T-cell (primary cell): ENCODE results near the gene CNKSR3. TPM values are rescaled to one million over a fixed set of nuclear protein-coding genes. Genes with fewer than 3 reads are reported as not detected.
A peak's percentile ranks its signal among the peaks of the same experiment; 100 is the strongest.

ENCODE experiments used
- ATAC-seq, 4 experiments: fragments of 200-7000 bp in 3 of 4; fragments of 150-1000 bp in 1 of 4; cut with Tn5 transposase; replicated peaks in 1 of 4; 1 replicate in 3 of 4; 2 replicates in 1 of 4; pipeline ENCODE4 v1.10.0; 2021; ENCODE audit warnings: moderate library complexity in 3 of 4, mild to moderate bottlenecking in 2 of 4, moderate number of reproducible peaks in 1 of 4
- CTCF ChIA-PET, 2 donors: fragments of 300-600 bp; sonication (Branson Sonifier 250); formaldehyde crosslinking; loops; one replicate each; lab custom pipeline; 2022; ENCODE audit warnings: antibody characterized with exemption in 2 of 2; lab: Charles Lee
- POLR2A ChIA-PET, 2 donors: fragments of 300-600 bp; sonication (Branson Sonifier 250); formaldehyde crosslinking; loops; one replicate each; lab custom pipeline; 2022; ENCODE audit warnings: antibody characterized with exemption in 2 of 2; lab: Charles Lee
- DNase-seq, 35 experiments: peaks; one replicate each; pipeline versions ENCODE4 v3.0.0 to v3.0.0-alpha.2; 2013 to 2023
- H3K27ac ChIP-seq: one replicate; pipeline ENCODE4 v1.5.1; 2013; ENCODE audit warnings: low read length
- H3K27me3 ChIP-seq, 2 experiments: replicated peaks in 1 of 2; 1 replicate in 1 of 2; 2 replicates in 1 of 2; pipeline versions ENCODE4 v1.6.1 to v1.7.0; 2013; ENCODE audit warnings: low read length in 1 of 2, mixed read lengths in 1 of 2; ENCODE audit not compliant: control insufficient read depth in 2 of 2, insufficient read depth in 2 of 2; ENCODE audit errors: extremely low read depth in 1 of 2
- H3K36me3 ChIP-seq, 2 donors: 1 replicate in 1 of 2; 2 replicates in 1 of 2; pipeline versions ENCODE4 v1.6.1 to v1.7.0; 2013; ENCODE audit warnings: low read length in 1 of 2; ENCODE audit not compliant: control insufficient read depth in 2 of 2, insufficient read depth in 1 of 2; ENCODE audit errors: extremely low read depth in 1 of 2
- H3K4me1 ChIP-seq, 2 experiments: 1 replicate in 1 of 2; 2 replicates in 1 of 2; pipeline versions ENCODE4 v1.6.1 to v1.7.0; 2013; ENCODE audit warnings: low read length in 2 of 2, mixed read lengths in 1 of 2; ENCODE audit not compliant: insufficient read depth in 2 of 2, control insufficient read depth in 1 of 2; ENCODE audit errors: extremely low read depth in 1 of 2
- H3K4me3 ChIP-seq, 2 donors: 1 replicate in 1 of 2; 2 replicates in 1 of 2; pipeline versions ENCODE4 v1.5.1 to v1.7.0; 2013; ENCODE audit warnings: mild to moderate bottlenecking in 2 of 2, low read length in 1 of 2, moderate library complexity in 1 of 2; ENCODE audit not compliant: control insufficient read depth in 1 of 2; ENCODE audit errors: extremely low read depth in 1 of 2
- H3K9me3 ChIP-seq: 2 replicates; pipeline ENCODE4 v1.7.0; 2013
- H3K27ac Mint-ChIP-seq, 2 donors: one replicate each; pipeline ENCODE4 v1.8.0; 2020 to 2021; ENCODE audit warnings: mild to moderate bottlenecking in 2 of 2, mixed read lengths in 2 of 2
- H3K27me3 Mint-ChIP-seq, 2 donors: one replicate each; pipeline ENCODE4 v1.8.0; 2021 to 2022; ENCODE audit warnings: mixed read lengths in 2 of 2
- H3K36me3 Mint-ChIP-seq: one replicate; pipeline ENCODE4 v1.8.0; 2021; ENCODE audit warnings: mixed read lengths
- H3K4me1 Mint-ChIP-seq, 3 donors: one replicate each; pipeline ENCODE4 v1.8.0; 2020 to 2022; ENCODE audit warnings: mixed read lengths in 3 of 3, mild to moderate bottlenecking in 1 of 3
- H3K4me3 Mint-ChIP-seq, 3 donors: one replicate each; pipeline ENCODE4 v1.8.0; 2020 to 2022; ENCODE audit warnings: mild to moderate bottlenecking in 3 of 3, mixed read lengths in 3 of 3, moderate library complexity in 3 of 3
- H3K9me3 Mint-ChIP-seq, 3 donors: one replicate each; pipeline ENCODE4 v1.8.0; 2020 to 2022; ENCODE audit warnings: mixed read lengths in 3 of 3
- WGBS: methylation state at CpG from one replicate; pipeline ENCODE4 v1.1.5; 2013; ENCODE audit warnings: missing lambda C conversion rate; ENCODE audit not compliant: insufficient coverage; 5-methylcytosine and 5-hydroxymethylcytosine counted together
- total RNA-seq, 35 experiments: library from RNA in 6 of 35; stranded (reverse) in 6 of 35; fragments of 120-200 nt in 1 of 35; gene quantifications; one replicate each; pipeline versions ENCODE4 v1.2.1 to v1.2.4 and lab custom pipeline; 2013 to 2026

The CNKSR3 gene
- total RNA-seq, 5 donors from 2014 or later (not counting 1 experiment from before 2014, with no cell fraction given), result 0.05 to 0.35 (median 0.20) TPM

DNA sequence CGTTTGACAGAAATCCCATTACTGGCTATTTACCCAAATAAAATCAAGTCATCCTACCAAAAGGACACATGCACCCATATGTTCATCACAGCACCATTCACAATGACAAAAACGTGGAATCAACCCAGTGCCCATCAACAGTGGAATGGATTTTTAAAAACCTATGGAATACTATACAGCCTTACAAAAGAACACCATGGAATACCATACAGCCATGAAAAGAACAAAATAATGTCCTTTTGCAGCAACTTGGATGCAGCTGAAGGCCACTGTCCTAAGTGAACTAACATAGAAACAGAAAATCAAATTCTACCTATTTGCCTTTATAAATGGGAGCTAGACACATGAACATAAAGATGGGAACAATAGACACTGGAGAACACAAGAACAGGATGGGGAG, 136.5 kb downstream of the CNKSR3 start:
- Histone ChIP-seq H3K4me3 (no peak overlapping the region), H3K9me3 (no peaks in the 10 kb centered on the region), H3K27me3 (peaks cover 0 to 2% of the 10 kb centered on the region in 2 experiments), H3K36me3 (no peaks in the 10 kb centered on the region), H3K4me1 (no peaks in the 10 kb centered on the region), H3K27ac (no peak overlapping the region)
- ChIA-PET POLR2A (no interaction called here), CTCF (no interaction called here)
- DNase-seq, result no peak
- Mint-ChIP-seq H3K4me3 (no peak overlapping the region), H3K27me3 (peaks cover 0 to 5% of the 10 kb centered on the region in 2 donors), H3K9me3 (no peaks in the 10 kb centered on the region), H3K4me1 (peaks cover 0 to 2% (median 0%) of the 10 kb centered on the region in 3 donors), H3K36me3 (no peaks in the 10 kb centered on the region), H3K27ac (no peak overlapping the region)
- 85% methylated on average over 2 of the region's 2 CpGs for WGBS
- no peak for ATAC-seq

DNA sequence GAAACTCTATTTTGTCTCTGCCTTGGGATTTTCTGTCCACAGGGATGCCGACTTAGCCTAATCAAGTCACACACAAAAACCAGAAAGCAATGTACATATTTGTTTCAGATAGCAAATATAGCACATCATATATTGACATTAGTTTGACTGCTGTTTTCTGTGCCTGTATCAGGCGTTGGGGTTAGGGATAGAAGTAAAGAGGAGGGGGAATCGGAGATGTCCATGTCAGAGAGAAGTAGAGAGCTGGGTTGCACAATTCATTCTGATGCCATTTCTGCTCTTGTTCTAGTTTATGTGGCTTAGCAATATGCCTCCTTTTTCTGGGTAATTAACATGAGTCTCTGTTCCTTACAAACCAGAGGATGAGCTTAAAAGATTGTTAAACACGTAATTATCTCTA, 139.2 kb downstream of the CNKSR3 start:
- Histone ChIP-seq H3K27me3 (peaks cover 0 to 2% of the 10 kb centered on the region in 2 experiments), H3K4me3 (no peak overlapping the region), H3K27ac (no peak overlapping the region), H3K36me3 (no peaks in the 10 kb centered on the region), H3K9me3 (no peaks in the 10 kb centered on the region), H3K4me1 (no peaks in the 10 kb centered on the region)
- 100% methylated on average over 2 of the region's 4 CpGs for WGBS
- Mint-ChIP-seq H3K36me3 (no peaks in the 10 kb centered on the region), H3K4me3 (no peak overlapping the region), H3K27ac (no peak overlapping the region), H3K27me3 (peaks cover 0 to 2% of the 10 kb centered on the region in 2 donors), H3K4me1 (peaks cover 0 to 6% (median 4%) of the 10 kb centered on the region in 3 donors), H3K9me3 (no peaks in the 10 kb centered on the region)
- no peak for ATAC-seq
- DNase-seq, result no peak
- ChIA-PET CTCF (interaction anchor here (0.6 to 2.7 kb wide), 8 partner anchors 10 to 464 kb away, joined by 3 to 22 read pairs (median 6); no protein-coding TSS in a partner anchor), POLR2A (interaction anchor here (0.6 to 0.7 kb wide), 2 partner anchors 211 to 493 kb away, joined by 3 read pairs; no protein-coding TSS in a partner anchor)

DNA sequence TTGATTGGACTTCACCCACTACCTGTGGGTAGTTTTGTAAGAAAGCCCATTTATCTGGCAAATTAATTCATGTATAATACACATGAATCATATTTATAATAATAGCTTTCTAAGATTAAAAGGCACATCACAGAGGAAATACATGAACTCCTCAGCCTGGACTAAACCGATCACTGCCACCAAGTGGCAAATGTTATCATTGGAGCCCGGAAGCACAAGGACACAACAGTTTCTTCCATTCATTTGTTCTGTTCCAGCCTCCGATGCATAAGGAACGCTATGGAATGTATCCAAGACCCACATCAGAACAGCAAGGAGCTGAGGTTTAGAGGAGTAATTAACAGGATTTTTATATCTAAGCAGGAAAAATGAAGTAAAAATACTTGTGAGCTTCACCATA, 139.9 kb downstream of the CNKSR3 start:
- Histone ChIP-seq H3K27me3 (no peaks in the 10 kb centered on the region), H3K4me3 (no peak overlapping the region), H3K27ac (no peak overlapping the region), H3K4me1 (no peaks in the 10 kb centered on the region), H3K36me3 (no peaks in the 10 kb centered on the region), H3K9me3 (no peaks in the 10 kb centered on the region)
- ATAC-seq (peak in 2 of 4 experiments; percentile 31 to 43), DNase-seq (peak in 20 of 35 experiments; percentile 3 to 49 (median 12))
- Mint-ChIP-seq H3K9me3 (no peaks in the 10 kb centered on the region), H3K4me3 (no peak overlapping the region), H3K36me3 (no peaks in the 10 kb centered on the region), H3K4me1 (peaks cover 0 to 6% (median 4%) of the 10 kb centered on the region in 3 donors), H3K27ac (no peak overlapping the region), H3K27me3 (peaks cover 0 to 2% of the 10 kb centered on the region in 2 donors)
- ChIA-PET POLR2A (interaction anchor here in 1 of 2 donors (0.7 kb wide), 1 partner anchor 210 kb away, joined by 3 read pairs; no protein-coding TSS in a partner anchor), CTCF (interaction anchor here (0.8 to 2.7 kb wide), 10 partner anchors 11 to 223 kb away, joined by 3 to 22 read pairs (median 5); no protein-coding TSS in a partner anchor)
- WGBS, result no CpG with 5 or more reads among the region's 4 CpGs

DNA sequence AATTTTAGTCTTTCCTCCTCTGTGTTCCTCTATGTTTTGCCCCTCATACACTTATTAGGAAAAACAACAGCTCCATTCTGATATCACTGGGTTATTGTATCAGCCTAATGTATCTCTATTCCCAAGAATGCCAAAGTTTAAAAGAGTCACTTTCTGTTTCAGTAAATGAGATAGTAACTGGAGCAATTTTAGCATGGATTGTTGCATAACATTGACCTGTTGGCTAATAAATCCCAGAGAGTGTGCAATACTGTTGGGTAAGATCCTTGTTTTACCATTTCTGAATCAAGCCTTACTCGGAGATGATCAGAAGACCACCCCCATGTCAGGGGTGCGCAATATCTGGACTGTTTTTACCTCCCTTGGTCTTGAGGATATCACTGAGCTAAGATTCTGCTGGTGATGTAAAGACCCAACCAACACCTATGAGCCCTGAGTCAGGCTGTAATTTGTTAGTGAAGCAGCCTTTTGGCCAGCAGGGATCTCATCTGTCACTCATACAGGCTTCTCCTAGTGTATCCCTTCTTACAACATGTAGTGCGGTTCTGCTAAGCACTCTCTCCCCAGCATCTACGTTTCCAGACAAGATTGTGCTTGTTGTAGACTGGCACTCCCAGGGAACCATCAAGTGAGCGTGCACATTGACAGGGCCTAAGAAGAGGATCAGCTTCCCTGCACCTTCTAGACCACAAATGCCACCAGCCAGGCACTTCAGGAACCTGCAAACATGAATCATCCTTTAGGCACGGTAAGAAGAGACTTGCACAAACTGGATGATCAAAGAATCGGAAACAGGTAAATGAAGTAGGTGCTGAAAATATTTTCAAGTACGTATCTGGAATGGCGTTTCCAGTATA, 142.4 kb downstream of the CNKSR3 start:
- CTCF ChIA-PET, result interaction anchor here in 1 of 2 donors (1.1 kb wide), 1 partner anchor 214 kb away, joined by 4 read pairs; no protein-coding TSS in a partner anchor
- Mint-ChIP-seq H3K27ac (no peak overlapping the region), H3K36me3 (no peaks in the 10 kb centered on the region), H3K4me1 (peaks cover 0 to 6% (median 4%) of the 10 kb centered on the region in 3 donors), H3K27me3 (peaks cover 0 to 3% of the 10 kb centered on the region in 2 donors), H3K4me3 (no peak overlapping the region), H3K9me3 (no peaks in the 10 kb centered on the region)
- Histone ChIP-seq H3K27me3 (no peaks in the 10 kb centered on the region), H3K36me3 (no peaks in the 10 kb centered on the region), H3K4me3 (no peak overlapping the region), H3K4me1 (no peaks in the 10 kb centered on the region), H3K27ac (no peak overlapping the region), H3K9me3 (no peaks in the 10 kb centered on the region)
- ATAC-seq (no peak), DNase-seq (no peak)
- WGBS, result 73% methylated on average over 6 of the region's 9 CpGs
- POLR2A ChIA-PET, result no interaction called here

DNA sequence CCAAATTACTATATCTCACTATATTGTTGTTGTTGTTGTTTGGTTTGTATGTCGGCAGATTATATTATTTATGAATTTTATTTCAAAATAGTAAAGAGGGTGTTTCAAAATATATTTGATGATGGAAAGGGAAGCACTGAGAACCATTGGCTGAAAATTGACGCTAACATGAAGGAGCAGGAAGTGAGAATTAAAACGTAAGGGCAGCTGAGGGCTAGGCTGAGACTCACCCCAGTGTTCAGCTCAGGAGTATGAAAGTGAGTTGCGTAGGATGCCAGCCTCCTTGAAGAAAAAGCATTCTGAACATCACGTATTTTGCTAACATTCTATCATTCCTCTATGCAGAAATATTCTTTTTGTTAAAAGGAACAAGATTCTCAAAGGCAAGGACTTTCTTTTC, 143.1 kb downstream of the CNKSR3 start:
- CTCF ChIA-PET, result no interaction called here
- Mint-ChIP-seq H3K4me3 (no peak overlapping the region), H3K9me3 (no peaks in the 10 kb centered on the region), H3K36me3 (no peaks in the 10 kb centered on the region), H3K4me1 (peaks cover 0 to 6% (median 4%) of the 10 kb centered on the region in 3 donors), H3K27me3 (peaks cover 0 to 1% of the 10 kb centered on the region in 2 donors), H3K27ac (no peak overlapping the region)
- no peaks in the 10 kb centered on the region for H3K27me3 ChIP-seq
- ATAC-seq (no peak), DNase-seq (no peak)
- no peaks in the 10 kb centered on the region for H3K36me3 ChIP-seq
- no peaks in the 10 kb centered on the region for H3K9me3 ChIP-seq
- H3K27ac ChIP-seq, result no peak overlapping the region
- no peak overlapping the region for H3K4me3 ChIP-seq
- H3K4me1 ChIP-seq, result no peaks in the 10 kb centered on the region
- 72% methylated on average over 3 of the region's 5 CpGs for WGBS
- POLR2A ChIA-PET, result no interaction called here

DNA sequence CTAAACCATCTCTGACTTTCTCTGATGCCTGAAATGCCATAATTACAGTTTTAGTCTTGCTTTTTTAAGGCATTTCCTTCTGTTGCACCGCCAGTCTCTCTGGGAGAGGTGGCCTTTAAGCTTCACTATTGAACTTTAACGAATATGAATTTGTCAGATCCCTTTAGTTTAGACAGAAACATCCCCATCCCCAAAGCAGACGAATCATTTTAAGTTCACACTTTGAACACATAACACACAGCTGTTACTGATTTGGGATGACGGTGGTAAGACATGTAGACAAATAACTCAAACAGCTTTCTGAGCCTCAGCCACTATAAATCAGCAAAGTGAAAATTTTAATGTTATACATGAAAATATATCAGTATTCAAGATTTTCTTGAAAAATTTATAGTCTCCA, 146.7 kb downstream of the CNKSR3 start:
- Histone ChIP-seq H3K4me1 (peaks cover 2 to 9% of the 10 kb centered on the region in 2 experiments), H3K27ac (no peak overlapping the region), H3K36me3 (no peaks in the 10 kb centered on the region), H3K9me3 (no peaks in the 10 kb centered on the region), H3K4me3 (no peak overlapping the region), H3K27me3 (no peaks in the 10 kb centered on the region)
- no peak overlapping the region for H3K4me3 Mint-ChIP-seq
- peaks cover 0 to 3% of the 10 kb centered on the region in 2 donors for H3K27me3 Mint-ChIP-seq
- ChIA-PET POLR2A (no interaction called here), CTCF (interaction anchor here in 1 of 2 donors (0.6 kb wide), 1 partner anchor 211 kb away, joined by 3 read pairs; no protein-coding TSS in a partner anchor)
- no CpG with 5 or more reads among the region's 4 CpGs for WGBS
- no peak for ATAC-seq
- H3K4me1 Mint-ChIP-seq, result peaks cover 12 to 22% (median 19%) of the 10 kb centered on the region in 3 donors
- H3K27ac Mint-ChIP-seq, result no peak overlapping the region
- DNase-seq, result no peak
- no peaks in the 10 kb centered on the region for H3K36me3 Mint-ChIP-seq
- no peaks in the 10 kb centered on the region for H3K9me3 Mint-ChIP-seq
